22Rv1 (cell line): ENCODE results near the gene FOXG1.
A peak's percentile ranks its signal among the peaks of the same experiment; 100 is the strongest.

ENCODE experiments used
- H3K27ac ChIP-seq: fragments of 450-650 bp; 2 replicates; pipeline ENCODE4 v1.5.1; 2017
- ZFX ChIP-seq: fragments of 450-650 bp; IDR thresholded peaks from 2 replicates; pipeline ENCODE4 v1.6.1; 2017; ENCODE audit warnings: antibody characterized with exemption, borderline replicate concordance
- TF ChIP-seq, protein P1 (sequence below): fragments of 450-650 bp; IDR thresholded peaks from 2 replicates; pipeline ENCODE4 v1.5.1; 2017; ENCODE audit warnings: mild to moderate bottlenecking

Gene FOXG1

DNA sequence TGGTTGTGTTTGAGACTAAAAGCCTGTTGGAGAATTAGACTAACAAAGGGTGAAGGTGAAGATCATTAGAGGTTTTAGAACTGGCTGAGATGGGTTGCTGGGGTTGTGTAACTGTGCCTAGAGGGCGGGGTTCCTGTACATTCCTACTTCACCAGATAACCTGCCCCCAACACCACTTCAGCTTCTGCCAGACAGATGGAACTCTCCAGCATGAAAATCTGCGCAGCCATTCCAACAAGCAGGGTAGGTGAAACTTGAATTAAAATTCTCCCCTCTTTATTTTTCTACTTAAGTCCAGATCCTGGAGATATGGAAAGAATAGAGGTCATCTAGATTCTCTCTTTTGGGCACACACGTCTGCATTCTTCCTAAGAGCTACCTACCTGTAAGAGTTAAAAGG, 6.0 kb downstream of the FOXG1 start:
- no peak for TF ChIP-seq ZFX
- TF ChIP-seq, protein P1, sequence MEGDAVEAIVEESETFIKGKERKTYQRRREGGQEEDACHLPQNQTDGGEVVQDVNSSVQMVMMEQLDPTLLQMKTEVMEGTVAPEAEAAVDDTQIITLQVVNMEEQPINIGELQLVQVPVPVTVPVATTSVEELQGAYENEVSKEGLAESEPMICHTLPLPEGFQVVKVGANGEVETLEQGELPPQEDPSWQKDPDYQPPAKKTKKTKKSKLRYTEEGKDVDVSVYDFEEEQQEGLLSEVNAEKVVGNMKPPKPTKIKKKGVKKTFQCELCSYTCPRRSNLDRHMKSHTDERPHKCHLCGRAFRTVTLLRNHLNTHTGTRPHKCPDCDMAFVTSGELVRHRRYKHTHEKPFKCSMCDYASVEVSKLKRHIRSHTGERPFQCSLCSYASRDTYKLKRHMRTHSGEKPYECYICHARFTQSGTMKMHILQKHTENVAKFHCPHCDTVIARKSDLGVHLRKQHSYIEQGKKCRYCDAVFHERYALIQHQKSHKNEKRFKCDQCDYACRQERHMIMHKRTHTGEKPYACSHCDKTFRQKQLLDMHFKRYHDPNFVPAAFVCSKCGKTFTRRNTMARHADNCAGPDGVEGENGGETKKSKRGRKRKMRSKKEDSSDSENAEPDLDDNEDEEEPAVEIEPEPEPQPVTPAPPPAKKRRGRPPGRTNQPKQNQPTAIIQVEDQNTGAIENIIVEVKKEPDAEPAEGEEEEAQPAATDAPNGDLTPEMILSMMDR = no peak
- no peak overlapping the region for H3K27ac ChIP-seq

DNA sequence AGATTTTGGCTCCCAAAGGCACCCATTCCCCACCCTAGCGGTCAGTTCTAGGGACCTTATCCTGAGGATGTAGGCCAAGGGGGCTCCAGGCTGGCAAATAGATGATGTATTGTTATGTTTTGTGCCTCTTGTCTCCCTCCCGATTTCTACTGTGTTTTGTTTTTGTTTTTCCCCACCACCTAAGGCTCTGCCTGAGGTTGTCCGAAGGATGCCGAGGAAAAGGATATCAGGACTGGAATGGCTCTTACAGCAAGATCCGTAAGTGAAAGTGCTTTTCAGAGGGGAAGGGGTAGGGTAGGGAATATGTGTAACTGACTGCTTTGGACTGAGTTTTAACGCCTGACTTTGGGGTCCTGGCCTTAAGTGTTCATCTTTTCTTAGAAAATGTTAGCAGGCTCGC, 6.6 kb downstream of the FOXG1 start:
- no peak for TF ChIP-seq ZFX
- no peak overlapping the region for H3K27ac ChIP-seq

DNA sequence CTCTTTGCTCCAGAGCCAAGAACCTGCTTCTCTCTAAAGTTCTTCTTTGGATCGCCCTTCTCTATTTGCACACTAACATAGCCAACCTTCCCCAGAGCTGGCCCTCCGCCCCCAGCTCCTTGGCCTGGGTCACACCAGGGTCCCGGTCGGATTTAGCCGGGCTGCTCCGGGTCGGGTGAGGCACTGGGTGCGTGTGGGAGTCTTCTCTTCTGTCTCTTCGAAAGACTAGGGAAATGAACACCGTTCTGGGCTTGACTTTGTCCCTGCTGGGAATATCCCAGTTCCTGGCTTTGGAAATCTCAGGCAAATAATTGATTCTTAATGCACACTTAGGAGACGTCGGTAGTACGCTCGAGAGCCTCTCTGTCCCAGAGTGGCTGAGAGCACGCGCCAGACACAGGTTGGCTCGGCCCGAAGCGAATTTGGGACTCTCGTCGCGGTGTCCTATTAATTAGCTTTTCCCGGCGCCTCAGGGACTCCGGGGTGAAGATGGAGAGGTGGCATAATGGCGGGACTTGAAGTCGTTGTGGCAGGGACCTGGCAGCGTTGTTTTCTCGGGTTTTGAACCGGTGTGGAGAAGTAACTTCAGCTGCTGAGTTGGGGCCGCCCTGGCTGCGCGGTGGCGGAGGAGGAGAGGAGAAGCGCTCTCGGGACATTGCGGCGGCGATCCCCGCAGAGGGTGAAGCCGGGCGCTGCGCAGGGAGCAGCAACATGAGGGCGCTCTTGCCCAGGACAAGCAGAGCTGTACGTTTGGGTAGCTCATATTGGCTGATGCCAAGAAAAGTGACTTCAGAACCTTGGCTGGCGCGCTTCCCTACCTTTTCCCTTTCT, 7.5 kb downstream of the FOXG1 start:
- no peak overlapping the region for H3K27ac ChIP-seq
- TF ChIP-seq, protein P1 = peak; percentile 86
- no peak for TF ChIP-seq ZFX

- TF ChIP-seq, protein P1 = peak; percentile 50
- TF ChIP-seq ZFX = no peak
- H3K27ac ChIP-seq = no peak overlapping the region
These were observed 8.5 kb downstream of the FOXG1 start for GRCh38 chr14:28774764-28775735.

DNA sequence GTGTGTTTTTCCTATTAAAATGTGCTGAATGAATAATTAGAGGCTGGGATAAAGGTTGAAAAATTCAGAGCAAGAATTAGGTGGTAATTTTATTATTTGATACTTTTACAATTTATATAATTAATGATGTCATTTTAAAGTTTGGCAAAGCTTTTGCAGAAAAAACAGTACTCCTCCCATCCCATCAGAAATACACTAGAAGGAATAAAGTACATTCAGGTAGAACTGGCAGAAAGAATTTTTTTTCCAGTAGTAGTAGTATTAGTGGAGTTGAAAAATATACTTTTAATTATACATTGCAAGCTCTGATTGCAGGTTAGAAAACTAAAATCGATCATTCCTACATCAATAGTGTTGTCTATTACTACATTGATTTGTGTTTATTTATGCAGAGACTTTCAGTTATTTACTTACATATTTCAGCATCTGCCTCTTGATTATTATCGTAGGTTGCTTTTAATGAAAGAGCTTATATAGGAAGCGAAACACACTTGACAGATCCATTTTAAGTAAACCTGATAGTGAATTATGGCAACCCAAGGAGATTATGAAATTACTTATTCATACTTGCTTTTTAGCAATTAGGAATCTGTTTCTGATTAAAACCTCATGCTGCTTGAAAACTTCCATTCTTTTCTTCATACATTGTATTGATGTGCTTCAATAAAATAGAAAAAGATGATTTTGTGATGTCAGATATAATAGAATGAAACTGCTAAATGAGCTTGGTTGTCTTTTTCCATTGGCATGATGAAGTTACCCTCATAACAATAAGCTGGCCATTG, 10.1 kb downstream of the FOXG1 start:
- no peak for TF ChIP-seq ZFX
- TF ChIP-seq, protein P1 = no peak
- H3K27ac ChIP-seq = no peak overlapping the region

- H3K27ac ChIP-seq = no peak overlapping the region
- TF ChIP-seq, protein P1 = no peak
- TF ChIP-seq ZFX = no peak
These were observed 11.0 kb downstream of the FOXG1 start for GRCh38 chr14:28777471-28778137.
